ENCODE measurements around the gene ASIP. TPM values are rescaled to one million over a fixed set of nuclear protein-coding genes. Genes with fewer than 3 reads are reported as not detected.

Gene ASIP
- total and polyA plus RNA-seq, 2 experiments from 2014 or later, result not detected

DNA sequence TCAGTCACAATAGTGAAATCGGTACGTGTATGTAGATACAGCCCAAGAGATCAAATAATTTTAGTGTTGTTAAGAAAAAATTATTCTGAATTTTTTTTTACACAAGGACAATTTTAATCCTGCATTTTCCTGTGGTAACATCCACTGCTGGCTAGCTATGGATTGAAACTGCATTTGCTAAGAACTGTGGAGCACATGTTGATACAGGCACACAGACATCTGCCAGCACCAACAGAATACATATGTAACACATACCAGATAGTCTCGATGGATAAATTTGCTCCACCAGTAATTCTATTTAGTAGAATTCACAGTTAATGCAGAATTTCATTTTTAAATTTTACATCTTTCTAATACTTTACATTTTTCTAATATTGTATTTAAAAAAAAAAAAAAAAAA lies 2.2 kb downstream of the ASIP start (continued):
- TF ChIP-seq, protein P1, sequence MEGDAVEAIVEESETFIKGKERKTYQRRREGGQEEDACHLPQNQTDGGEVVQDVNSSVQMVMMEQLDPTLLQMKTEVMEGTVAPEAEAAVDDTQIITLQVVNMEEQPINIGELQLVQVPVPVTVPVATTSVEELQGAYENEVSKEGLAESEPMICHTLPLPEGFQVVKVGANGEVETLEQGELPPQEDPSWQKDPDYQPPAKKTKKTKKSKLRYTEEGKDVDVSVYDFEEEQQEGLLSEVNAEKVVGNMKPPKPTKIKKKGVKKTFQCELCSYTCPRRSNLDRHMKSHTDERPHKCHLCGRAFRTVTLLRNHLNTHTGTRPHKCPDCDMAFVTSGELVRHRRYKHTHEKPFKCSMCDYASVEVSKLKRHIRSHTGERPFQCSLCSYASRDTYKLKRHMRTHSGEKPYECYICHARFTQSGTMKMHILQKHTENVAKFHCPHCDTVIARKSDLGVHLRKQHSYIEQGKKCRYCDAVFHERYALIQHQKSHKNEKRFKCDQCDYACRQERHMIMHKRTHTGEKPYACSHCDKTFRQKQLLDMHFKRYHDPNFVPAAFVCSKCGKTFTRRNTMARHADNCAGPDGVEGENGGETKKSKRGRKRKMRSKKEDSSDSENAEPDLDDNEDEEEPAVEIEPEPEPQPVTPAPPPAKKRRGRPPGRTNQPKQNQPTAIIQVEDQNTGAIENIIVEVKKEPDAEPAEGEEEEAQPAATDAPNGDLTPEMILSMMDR (conservative IDR thresholded peaks at IDR 0.05; ENCODE audit: low read depth in 2 of 2), result no peak
- TF ChIP-seq EZH2phosphoT487 (IDR thresholded peaks at IDR 0.05; ENCODE audit: unreplicated experiment) (no peak), JUNB (IDR thresholded peaks at IDR 0.05; ENCODE audit: unreplicated experiment) (no peak)

DNA sequence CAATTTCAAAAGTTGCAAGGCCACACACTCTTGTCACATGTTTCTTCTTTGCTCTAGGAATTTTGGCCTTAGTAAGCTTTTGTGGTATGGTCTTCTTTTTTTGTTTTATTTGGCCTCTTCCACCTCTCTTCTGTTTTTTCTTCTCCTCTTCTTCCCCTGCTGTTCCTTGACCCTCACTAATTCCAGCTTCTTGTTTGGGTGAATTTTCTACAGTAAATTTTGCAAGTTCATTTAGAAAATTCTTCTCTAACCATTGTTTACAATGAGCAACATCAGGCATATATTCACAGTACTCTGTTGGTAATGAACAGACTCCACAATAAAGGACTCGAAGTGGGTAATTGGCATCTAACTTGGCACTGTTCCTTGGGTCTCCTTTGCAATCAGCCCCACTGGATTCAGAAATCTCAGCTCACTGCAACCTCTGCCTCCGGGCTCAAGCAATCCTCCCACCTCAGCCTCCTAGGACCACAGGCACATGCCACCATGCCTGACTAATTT lies 5.0 kb downstream of the ASIP start:
- no peaks in the 10 kb centered on the region for H3K79me2 ChIP-seq (replicated peaks; ENCODE audit: insufficient read depth)
- peaks cover 10% of the 10 kb centered on the region for H3K4me1 Mint-ChIP-seq
- ATAC-seq, result no peak
- H3K4me2 ChIP-seq, result no peak overlapping the region
- H3K9me2 ChIP-seq (ENCODE audit: insufficient read depth), result no peaks in the 10 kb centered on the region
- no peaks in the 10 kb centered on the region for H3K27me3 ChIP-seq (ENCODE audit: insufficient read depth)
- H3K4me1 ChIP-seq (ENCODE audit: insufficient read depth), result 0 out of 2 replicates have a peak, but pooled peaks cover 2% of the 10 kb centered on the region
- H3K36me3 Mint-ChIP-seq (ENCODE audit: low read depth), result no peaks in the 10 kb centered on the region
- no peaks in the 10 kb centered on the region for H3K36me3 ChIP-seq (ENCODE audit: insufficient read depth)
- H2AFZ ChIP-seq, result no peak overlapping the region
- no peaks in the 10 kb centered on the region for H4K20me1 ChIP-seq (replicated peaks; ENCODE audit: insufficient read depth)
- H3K4me3 ChIP-seq, result no peak overlapping the region
- no peak overlapping the region for H3K4me3 Mint-ChIP-seq
- no peak for DNase-seq (ENCODE audit: low spot score)
- no peaks in the 10 kb centered on the region for H3K9me3 Mint-ChIP-seq
- H3K27me3 Mint-ChIP-seq (ENCODE audit: insufficient read depth, low read depth, poor library complexity), result peaks cover 2% of the 10 kb centered on the region
- H3K27ac ChIP-seq (ENCODE audit: low read depth), result no peak overlapping the region
- no peaks in the 10 kb centered on the region for H3F3A ChIP-seq (replicated peaks; ENCODE audit: low read depth)
- no peak overlapping the region for H3K27ac Mint-ChIP-seq
- TF ChIP-seq EZH2phosphoT487 (IDR thresholded peaks at IDR 0.05; ENCODE audit: unreplicated experiment) (no peak), CREB1 (CRISPR knock-in tag; IDR thresholded peaks at IDR 0.05; ENCODE audit: low read depth) (no peak), EZH2 (IDR thresholded peaks at IDR 0.05; ENCODE audit: low read depth, unreplicated experiment) (no peak), NANOG (IDR thresholded peaks at IDR 0.05; ENCODE audit: borderline replicate concordance) (no peak), POLR2AphosphoS5 (IDR thresholded peaks at IDR 0.05; ENCODE audit: low read depth) (no peak), JUNB (IDR thresholded peaks at IDR 0.05; ENCODE audit: unreplicated experiment) (no peak), STAT1 (IDR thresholded peaks at IDR 0.05; ENCODE audit: unreplicated experiment) (no peak), ZNF331 (CRISPR knock-in tag; IDR thresholded peaks at IDR 0.05; ENCODE audit: low read depth) (no peak)
- TF ChIP-seq, protein P2, sequence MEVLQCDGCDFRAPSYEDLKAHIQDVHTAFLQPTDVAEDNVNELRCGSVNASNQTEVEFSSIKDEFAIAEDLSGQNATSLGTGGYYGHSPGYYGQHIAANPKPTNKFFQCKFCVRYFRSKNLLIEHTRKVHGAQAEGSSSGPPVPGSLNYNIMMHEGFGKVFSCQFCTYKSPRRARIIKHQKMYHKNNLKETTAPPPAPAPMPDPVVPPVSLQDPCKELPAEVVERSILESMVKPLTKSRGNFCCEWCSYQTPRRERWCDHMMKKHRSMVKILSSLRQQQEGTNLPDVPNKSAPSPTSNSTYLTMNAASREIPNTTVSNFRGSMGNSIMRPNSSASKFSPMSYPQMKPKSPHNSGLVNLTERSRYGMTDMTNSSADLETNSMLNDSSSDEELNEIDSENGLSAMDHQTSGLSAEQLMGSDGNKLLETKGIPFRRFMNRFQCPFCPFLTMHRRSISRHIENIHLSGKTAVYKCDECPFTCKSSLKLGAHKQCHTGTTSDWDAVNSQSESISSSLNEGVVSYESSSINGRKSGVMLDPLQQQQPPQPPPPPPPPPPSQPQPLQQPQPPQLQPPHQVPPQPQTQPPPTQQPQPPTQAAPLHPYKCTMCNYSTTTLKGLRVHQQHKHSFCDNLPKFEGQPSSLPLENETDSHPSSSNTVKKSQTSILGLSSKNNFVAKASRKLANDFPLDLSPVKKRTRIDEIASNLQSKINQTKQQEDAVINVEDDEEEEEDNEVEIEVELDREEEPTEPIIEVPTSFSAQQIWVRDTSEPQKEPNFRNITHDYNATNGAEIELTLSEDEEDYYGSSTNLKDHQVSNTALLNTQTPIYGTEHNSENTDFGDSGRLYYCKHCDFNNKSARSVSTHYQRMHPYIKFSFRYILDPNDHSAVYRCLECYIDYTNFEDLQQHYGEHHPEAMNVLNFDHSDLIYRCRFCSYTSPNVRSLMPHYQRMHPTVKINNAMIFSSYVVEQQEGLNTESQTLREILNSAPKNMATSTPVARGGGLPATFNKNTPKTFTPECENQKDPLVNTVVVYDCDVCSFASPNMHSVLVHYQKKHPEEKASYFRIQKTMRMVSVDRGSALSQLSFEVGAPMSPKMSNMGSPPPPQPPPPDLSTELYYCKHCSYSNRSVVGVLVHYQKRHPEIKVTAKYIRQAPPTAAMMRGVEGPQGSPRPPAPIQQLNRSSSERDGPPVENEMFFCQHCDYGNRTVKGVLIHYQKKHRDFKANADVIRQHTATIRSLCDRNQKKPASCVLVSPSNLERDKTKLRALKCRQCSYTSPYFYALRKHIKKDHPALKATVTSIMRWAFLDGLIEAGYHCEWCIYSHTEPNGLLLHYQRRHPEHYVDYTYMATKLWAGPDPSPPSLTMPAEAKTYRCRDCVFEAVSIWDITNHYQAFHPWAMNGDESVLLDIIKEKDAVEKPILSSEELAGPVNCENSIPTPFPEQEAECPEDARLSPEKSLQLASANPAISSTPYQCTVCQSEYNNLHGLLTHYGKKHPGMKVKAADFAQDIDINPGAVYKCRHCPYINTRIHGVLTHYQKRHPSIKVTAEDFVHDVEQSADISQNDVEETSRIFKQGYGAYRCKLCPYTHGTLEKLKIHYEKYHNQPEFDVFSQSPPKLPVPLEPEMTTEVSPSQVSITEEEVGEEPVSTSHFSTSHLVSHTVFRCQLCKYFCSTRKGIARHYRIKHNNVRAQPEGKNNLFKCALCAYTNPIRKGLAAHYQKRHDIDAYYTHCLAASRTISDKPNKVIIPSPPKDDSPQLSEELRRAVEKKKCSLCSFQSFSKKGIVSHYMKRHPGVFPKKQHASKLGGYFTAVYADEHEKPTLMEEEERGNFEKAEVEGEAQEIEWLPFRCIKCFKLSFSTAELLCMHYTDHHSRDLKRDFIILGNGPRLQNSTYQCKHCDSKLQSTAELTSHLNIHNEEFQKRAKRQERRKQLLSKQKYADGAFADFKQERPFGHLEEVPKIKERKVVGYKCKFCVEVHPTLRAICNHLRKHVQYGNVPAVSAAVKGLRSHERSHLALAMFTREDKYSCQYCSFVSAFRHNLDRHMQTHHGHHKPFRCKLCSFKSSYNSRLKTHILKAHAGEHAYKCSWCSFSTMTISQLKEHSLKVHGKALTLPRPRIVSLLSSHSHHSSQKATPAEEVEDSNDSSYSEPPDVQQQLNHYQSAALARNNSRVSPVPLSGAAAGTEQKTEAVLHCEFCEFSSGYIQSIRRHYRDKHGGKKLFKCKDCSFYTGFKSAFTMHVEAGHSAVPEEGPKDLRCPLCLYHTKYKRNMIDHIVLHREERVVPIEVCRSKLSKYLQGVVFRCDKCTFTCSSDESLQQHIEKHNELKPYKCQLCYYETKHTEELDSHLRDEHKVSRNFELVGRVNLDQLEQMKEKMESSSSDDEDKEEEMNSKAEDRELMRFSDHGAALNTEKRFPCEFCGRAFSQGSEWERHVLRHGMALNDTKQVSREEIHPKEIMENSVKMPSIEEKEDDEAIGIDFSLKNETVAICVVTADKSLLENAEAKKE (CRISPR knock-in tag; IDR thresholded peaks at IDR 0.05), result no peak
- TF ChIP-seq, protein P1 (conservative IDR thresholded peaks at IDR 0.05; ENCODE audit: low read depth in 2 of 2), result no peak
- TF ChIP-seq, protein P3, sequence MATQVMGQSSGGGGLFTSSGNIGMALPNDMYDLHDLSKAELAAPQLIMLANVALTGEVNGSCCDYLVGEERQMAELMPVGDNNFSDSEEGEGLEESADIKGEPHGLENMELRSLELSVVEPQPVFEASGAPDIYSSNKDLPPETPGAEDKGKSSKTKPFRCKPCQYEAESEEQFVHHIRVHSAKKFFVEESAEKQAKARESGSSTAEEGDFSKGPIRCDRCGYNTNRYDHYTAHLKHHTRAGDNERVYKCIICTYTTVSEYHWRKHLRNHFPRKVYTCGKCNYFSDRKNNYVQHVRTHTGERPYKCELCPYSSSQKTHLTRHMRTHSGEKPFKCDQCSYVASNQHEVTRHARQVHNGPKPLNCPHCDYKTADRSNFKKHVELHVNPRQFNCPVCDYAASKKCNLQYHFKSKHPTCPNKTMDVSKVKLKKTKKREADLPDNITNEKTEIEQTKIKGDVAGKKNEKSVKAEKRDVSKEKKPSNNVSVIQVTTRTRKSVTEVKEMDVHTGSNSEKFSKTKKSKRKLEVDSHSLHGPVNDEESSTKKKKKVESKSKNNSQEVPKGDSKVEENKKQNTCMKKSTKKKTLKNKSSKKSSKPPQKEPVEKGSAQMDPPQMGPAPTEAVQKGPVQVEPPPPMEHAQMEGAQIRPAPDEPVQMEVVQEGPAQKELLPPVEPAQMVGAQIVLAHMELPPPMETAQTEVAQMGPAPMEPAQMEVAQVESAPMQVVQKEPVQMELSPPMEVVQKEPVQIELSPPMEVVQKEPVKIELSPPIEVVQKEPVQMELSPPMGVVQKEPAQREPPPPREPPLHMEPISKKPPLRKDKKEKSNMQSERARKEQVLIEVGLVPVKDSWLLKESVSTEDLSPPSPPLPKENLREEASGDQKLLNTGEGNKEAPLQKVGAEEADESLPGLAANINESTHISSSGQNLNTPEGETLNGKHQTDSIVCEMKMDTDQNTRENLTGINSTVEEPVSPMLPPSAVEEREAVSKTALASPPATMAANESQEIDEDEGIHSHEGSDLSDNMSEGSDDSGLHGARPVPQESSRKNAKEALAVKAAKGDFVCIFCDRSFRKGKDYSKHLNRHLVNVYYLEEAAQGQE (IDR thresholded peaks at IDR 0.05; ENCODE audit: unreplicated experiment), result no peak

All from GM23338 (cell line).